Stomach (tissue), 4 donors: ENCODE data around the gene GRIN2C.

ENCODE experiments used
- EP300 ChIP-seq: sonication (generic); formaldehyde crosslinking; IDR thresholded peaks from one replicate; pipeline ENCODE4 v1.6.1; 2017; ENCODE audit warnings: antibody characterized with exemption
- POLR2A ChIP-seq, 4 donors: fragments of 450-650 bp; IDR thresholded peaks; one replicate each; pipeline ENCODE4 v1.6.1; 2016; ENCODE audit warnings: antibody characterized with exemption in 4 of 4, control low read depth in 2 of 4, mild to moderate bottlenecking in 1 of 4, moderate library complexity in 1 of 4
- POLR2AphosphoS5 ChIP-seq, 3 donors: sonication (generic); formaldehyde crosslinking; IDR thresholded peaks; one replicate each; pipeline ENCODE4 v1.6.1; 2016; ENCODE audit warnings: antibody characterized with exemption in 3 of 3
- TF ChIP-seq, protein P1 (sequence below), 7 experiments: fragments of 450-650 bp in 4 of 7; fragments of 200-600 bp in 3 of 7; sonication (generic) in 3 of 7; IDR thresholded peaks; one replicate each; pipeline ENCODE4 v1.5.1; 2016 to 2019; ENCODE audit warnings: antibody characterized with exemption in 7 of 7, control low read depth in 2 of 7, mild to moderate bottlenecking in 1 of 7

DNA sequence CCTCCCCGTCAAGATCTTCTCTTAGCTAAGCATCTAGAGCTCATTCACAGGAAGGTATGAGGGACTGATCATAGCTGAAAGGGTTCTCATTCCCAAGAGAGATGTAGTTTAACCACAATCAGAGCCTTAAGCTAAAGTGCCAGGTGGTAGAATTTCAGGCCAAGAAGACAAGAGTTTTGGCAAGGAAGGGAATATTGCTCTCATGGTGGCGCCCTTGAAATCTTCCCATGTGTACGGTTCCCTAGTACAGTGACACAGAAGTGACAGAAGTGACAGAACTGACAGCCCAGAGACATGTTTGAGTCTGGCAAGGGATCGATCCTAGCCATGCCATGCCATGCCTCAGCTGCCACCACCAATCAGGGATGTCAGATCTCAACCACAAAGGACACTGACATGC, 2.5 kb downstream of the GRIN2C start:
- TF ChIP-seq, protein P1, sequence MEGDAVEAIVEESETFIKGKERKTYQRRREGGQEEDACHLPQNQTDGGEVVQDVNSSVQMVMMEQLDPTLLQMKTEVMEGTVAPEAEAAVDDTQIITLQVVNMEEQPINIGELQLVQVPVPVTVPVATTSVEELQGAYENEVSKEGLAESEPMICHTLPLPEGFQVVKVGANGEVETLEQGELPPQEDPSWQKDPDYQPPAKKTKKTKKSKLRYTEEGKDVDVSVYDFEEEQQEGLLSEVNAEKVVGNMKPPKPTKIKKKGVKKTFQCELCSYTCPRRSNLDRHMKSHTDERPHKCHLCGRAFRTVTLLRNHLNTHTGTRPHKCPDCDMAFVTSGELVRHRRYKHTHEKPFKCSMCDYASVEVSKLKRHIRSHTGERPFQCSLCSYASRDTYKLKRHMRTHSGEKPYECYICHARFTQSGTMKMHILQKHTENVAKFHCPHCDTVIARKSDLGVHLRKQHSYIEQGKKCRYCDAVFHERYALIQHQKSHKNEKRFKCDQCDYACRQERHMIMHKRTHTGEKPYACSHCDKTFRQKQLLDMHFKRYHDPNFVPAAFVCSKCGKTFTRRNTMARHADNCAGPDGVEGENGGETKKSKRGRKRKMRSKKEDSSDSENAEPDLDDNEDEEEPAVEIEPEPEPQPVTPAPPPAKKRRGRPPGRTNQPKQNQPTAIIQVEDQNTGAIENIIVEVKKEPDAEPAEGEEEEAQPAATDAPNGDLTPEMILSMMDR (IDR thresholded peaks at IDR 0.05), result no peak
- no peak for TF ChIP-seq POLR2A (IDR thresholded peaks at IDR 0.05)
- TF ChIP-seq POLR2AphosphoS5 (IDR thresholded peaks at IDR 0.05), result no peak
- no peak for TF ChIP-seq EP300
